Measurements from ENCODE around the gene SUSD3. TPM values are rescaled to one million over a fixed set of nuclear protein-coding genes. Genes with fewer than 3 reads are reported as not detected.

Gene SUSD3
- total RNA-seq, 3 donors from 2014 or later: 7.7 to 9.5 (median 9.4) TPM

DNA sequence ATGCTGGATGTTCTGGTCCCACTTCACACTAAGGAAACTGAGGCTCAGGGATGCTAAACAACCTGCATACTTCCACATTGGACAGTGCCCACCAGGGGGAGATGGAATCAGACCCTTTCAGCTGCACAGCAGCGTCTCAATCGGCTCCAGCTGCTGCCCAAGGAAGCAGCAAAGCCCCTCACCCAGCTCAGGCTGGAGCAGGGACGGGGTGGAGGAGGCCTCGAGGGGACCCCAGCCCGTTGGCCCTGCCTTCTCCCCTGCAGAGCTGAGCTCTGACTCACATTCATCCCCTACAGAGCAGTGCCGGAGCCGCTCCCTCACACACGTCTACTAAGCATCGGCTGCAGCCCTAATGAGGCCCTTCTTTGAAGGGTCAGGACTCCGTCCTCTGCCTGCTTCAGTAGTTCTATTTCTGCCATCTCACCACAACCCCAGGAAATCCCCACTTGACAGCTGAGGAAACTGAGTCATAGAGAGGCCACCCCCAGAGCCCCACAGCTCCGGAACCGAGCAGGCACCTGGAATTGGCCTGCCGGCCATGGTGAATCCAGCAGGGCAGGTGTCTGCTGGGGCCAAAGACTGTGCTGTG, 21.5 kb upstream of the SUSD3 start:
- Mint-ChIP-seq H3K4me3 (no peak overlapping the region), H3K27me3 (ENCODE audit: low read depth) (no peaks in the 10 kb centered on the region), H3K9me3 (no peaks in the 10 kb centered on the region), H3K4me1 (ENCODE audit: low read depth) (peaks cover 48% of the 10 kb centered on the region), H3K36me3 (ENCODE audit: insufficient read depth) (peaks cover 16% of the 10 kb centered on the region)
- ATAC-seq (peak in 1 of 2 donors; percentile 15), DNase-seq (no peak)

DNA sequence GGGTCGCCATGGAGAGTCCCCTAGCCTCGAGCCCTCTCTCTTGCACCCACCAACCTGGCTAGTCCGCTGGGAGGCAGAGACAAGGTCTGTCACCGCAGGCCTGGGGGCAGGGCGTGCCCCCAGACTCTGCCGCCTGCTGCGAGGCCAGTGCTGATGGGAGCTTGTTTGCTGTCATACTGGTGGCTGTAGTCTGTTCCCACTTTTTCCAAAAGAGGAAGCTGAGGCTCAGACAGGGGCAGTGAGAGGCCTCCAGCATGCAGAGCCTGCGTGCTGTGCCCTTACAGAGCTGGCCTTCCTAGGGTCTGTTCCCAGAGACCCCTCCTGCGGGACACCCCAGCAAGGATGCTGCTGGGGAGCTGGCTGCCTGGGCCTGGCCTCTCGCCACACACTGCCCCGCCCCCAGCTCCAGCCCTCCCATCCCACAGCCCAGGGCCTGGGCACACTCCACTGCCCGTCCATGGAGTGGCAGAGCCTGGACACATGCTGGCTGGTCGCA, 21.0 kb upstream of the SUSD3 start:
- Mint-ChIP-seq H3K36me3 (ENCODE audit: insufficient read depth) (peaks cover 10% of the 10 kb centered on the region), H3K27me3 (ENCODE audit: low read depth) (no peaks in the 10 kb centered on the region), H3K4me3 (no peak overlapping the region), H3K9me3 (no peaks in the 10 kb centered on the region), H3K4me1 (ENCODE audit: low read depth) (peaks cover 45% of the 10 kb centered on the region)
- DNase-seq (no peak), ATAC-seq (no peak)

DNA sequence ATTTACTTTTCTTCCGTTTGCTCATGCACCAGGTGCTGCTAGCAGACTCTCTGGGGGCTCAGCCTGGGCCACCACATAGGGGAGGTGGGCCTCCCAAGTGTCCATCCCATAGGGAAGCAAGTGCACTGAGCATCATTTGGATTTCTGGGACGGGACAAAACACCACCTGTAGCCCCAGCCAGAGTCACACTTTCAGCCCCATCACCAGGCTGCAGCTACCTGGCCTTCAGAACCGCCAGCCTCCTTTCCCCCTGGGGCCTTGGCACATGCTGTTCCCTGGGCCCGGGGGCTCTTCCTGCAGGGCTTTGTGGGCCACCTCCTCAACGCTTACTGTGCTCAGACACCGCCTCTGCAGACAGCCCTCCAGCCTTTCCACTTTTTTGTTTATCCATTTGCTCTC, 19.6 kb upstream of the SUSD3 start:
- Mint-ChIP-seq H3K36me3 (ENCODE audit: insufficient read depth) (peaks cover 5% of the 10 kb centered on the region), H3K4me1 (ENCODE audit: low read depth) (peaks cover 49% of the 10 kb centered on the region), H3K27me3 (ENCODE audit: low read depth) (no peaks in the 10 kb centered on the region), H3K9me3 (no peaks in the 10 kb centered on the region), H3K4me3 (no peak overlapping the region)
- ATAC-seq: no peak
- DNase-seq: no peak

DNA sequence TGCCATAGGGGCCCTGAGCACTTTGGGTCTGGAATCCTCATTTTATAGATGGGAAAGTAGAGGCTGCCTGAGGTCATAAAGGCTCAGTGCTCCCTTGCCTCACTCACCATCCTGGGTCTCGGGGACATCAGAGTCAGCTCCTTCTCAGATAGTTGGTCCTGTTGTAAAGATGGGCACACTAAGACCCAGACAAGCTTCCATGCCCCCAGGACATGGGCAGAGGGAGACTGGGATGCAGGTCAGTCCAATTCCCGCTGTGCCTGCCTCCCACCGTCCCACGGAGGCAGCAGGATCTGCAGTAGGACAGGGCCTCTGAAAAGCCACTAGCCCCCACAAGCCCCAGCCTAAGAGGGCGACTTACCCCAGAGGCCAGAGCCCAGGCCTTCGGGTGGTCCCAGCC, 19.0 kb upstream of the SUSD3 start:
- Mint-ChIP-seq H3K4me3 (no peak overlapping the region), H3K9me3 (no peaks in the 10 kb centered on the region), H3K27me3 (ENCODE audit: low read depth) (no peaks in the 10 kb centered on the region), H3K36me3 (ENCODE audit: insufficient read depth) (peaks cover 5% of the 10 kb centered on the region), H3K4me1 (ENCODE audit: low read depth) (peaks cover 50% of the 10 kb centered on the region)
- no peak for ATAC-seq
- no peak for DNase-seq

DNA sequence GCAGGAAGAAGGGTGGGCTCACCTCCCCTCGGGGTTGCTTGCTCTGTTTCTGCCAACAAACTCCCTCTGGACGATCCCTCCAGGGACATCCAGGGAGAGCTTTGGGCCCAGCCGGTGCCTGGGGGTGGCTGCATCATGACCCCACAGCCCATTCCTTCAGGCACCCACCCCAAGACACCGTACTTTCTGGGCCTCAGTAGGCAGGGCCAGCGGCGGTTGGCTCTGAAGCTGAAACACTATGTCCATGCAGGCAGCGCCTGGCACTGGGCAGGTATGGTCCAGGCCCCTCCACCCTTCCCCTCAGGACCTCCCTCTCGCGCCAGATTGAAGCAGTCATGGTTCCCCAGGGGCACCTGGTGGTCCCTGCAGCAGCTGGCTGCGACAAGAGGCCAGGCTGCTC, 18.5 kb upstream of the SUSD3 start:
- ATAC-seq (no peak), DNase-seq (no peak)
- no peak overlapping the region for H3K4me3 Mint-ChIP-seq
- peaks cover 52% of the 10 kb centered on the region for H3K4me1 Mint-ChIP-seq (ENCODE audit: low read depth)
- peaks cover 5% of the 10 kb centered on the region for H3K36me3 Mint-ChIP-seq (ENCODE audit: insufficient read depth)
- no peaks in the 10 kb centered on the region for H3K9me3 Mint-ChIP-seq
- H3K27me3 Mint-ChIP-seq (ENCODE audit: low read depth): no peaks in the 10 kb centered on the region

DNA sequence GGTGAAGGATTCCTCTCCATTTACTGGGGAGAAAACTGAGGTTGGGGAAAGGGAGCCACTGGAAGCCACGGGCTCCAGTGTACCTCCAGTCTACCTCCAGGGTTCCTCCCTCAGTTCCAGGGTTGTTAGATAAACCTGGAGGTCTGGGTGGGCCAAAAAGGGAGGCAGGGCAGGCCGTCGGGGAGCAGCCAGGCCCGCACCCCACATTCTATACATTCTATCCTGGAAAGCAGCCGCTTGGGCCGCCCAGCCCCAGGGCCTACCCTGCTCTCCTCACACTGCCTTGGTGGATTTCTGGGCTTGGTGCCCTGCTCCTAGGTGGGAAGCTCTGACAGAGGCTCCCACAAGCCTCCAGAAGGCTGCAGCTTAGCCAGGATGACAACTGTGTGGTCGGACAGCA, 18.1 kb upstream of the SUSD3 start:
- no peaks in the 10 kb centered on the region for H3K9me3 Mint-ChIP-seq
- ATAC-seq (no peak), DNase-seq (no peak)
- H3K36me3 Mint-ChIP-seq (ENCODE audit: insufficient read depth): peaks cover 5% of the 10 kb centered on the region
- no peaks in the 10 kb centered on the region for H3K27me3 Mint-ChIP-seq (ENCODE audit: low read depth)
- peaks cover 53% of the 10 kb centered on the region for H3K4me1 Mint-ChIP-seq (ENCODE audit: low read depth)
- no peak overlapping the region for H3K4me3 Mint-ChIP-seq

DNA sequence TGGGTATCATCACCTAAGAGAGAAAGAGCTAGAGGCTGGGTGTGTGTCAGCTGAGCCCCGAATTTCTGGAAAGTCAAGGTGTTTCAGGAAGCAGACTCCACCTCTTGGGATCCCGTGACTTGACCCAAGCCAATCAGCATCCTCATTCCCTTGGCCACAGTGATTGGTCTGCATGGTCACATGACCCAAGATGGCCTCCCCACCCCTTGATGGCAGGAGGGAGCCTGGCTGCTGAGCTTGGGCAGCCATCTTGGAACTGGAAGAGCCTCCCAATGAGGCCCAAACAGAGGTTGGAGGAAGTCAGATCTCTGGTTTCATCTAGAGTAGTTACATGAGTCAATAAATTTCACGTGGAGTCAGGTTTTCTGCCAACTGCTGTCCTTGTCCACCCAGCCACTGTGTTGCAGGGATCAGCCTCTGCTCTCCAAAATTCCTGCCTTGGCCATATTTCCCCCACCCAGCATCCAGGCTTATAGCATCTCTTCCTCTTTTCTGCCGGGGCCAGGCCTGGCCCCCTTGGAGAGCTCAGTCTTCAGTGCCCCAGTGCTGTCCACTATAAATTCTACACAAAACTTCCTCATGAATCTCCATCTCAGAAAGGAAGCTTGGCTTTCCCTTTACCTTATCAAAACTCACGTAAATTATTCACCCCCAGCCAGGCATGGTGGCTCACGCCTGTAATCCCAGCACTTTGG, 17.2 kb upstream of the SUSD3 start:
- Mint-ChIP-seq H3K9me3 (no peaks in the 10 kb centered on the region), H3K27me3 (ENCODE audit: low read depth) (no peaks in the 10 kb centered on the region), H3K4me1 (ENCODE audit: low read depth) (peaks cover 53% of the 10 kb centered on the region), H3K4me3 (no peak overlapping the region), H3K36me3 (ENCODE audit: insufficient read depth) (peaks cover 3% of the 10 kb centered on the region)
- ATAC-seq: peak; percentile 30 to 55
- no peak for DNase-seq

DNA sequence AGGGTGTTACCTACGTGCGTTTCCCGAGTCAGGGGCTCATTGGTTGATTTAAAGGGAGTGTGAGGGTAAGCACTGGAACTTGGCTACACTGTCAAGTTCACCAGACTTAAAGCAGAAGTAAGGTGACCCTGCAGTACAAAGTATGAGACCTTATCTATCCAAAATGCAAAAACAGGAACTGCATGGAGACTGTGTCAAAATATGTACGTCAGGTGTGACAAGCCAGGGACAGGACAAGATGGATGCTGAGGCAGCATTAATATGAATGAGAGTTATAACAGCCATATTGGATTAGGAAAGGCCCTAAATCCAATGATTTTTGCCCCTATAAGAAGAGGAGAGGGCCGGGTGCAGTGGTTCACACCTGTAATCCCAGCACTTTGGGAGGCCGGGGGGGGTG, 15.4 kb upstream of the SUSD3 start:
- no peak overlapping the region for H3K4me3 Mint-ChIP-seq
- H3K4me1 Mint-ChIP-seq (ENCODE audit: low read depth): peaks cover 42% of the 10 kb centered on the region
- no peak for ATAC-seq
- H3K27me3 Mint-ChIP-seq (ENCODE audit: low read depth): no peaks in the 10 kb centered on the region
- no peaks in the 10 kb centered on the region for H3K9me3 Mint-ChIP-seq
- DNase-seq: no peak
- H3K36me3 Mint-ChIP-seq (ENCODE audit: insufficient read depth): no peaks in the 10 kb centered on the region

DNA sequence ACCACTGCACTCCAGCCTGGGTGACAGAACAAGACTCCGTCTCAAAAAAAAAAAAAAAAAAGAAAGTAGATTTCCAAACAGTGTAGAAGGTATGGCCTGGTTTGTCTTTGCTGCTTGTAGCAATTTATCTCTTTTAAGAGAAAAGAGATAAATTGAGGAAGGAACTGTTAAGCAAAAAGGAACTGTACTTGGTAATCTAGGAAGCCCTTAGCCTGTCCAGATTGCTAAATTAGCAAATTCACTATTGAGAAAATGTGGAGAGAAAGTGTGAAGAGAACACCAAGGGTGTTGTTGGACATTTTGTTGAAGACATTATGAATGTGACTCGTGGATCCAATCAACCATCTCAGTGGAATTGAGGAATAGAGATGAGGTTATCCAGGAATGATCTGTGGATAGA, 13.0 kb upstream of the SUSD3 start:
- H3K27me3 Mint-ChIP-seq (ENCODE audit: low read depth): no peaks in the 10 kb centered on the region
- ATAC-seq (no peak), DNase-seq (no peak)
- H3K36me3 Mint-ChIP-seq (ENCODE audit: insufficient read depth): no peaks in the 10 kb centered on the region
- H3K4me3 Mint-ChIP-seq: no peak overlapping the region
- H3K9me3 Mint-ChIP-seq: no peaks in the 10 kb centered on the region
- H3K4me1 Mint-ChIP-seq (ENCODE audit: low read depth): peaks cover 38% of the 10 kb centered on the region

DNA sequence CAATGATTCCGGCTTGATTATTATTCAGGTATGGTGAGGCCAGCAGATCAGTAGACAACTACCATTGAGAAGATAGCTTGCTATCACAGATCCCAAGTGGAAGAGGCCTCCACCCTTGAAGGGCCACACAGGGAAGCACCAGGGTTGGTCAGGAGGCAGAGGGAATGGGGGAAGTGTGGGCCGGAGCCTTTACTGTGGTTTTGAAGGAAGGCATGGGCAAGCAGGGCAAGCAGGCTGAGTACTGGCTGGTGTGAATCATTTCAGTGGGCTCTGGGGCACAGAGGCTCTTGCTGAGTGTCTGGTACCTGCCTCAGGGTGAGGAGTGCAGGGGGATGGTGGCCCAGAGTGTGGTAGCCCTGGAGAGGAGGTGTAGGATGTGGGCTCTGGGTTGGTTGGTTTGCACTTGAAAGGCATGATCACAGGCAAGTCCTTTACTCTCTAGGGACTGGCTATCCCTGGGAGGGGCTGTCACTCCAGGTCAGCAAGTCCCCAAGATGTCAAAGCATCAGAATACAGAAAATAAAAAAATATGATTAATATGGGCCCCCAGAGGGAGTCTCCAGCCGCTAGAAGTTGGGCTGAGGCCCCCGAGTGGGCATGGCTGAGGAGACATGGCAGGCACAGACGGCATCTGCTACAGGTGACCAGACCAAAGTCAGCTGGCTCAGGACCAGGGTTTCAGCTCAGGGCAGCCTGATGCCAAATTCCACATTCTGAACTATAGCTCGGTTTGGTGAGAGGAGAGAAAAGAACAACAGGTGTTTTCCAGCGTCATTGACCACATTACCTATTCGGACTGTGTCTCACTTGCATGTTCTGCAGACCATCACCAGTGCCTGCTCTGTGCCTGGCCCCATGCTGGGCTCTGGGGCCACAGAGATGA, 9.7 kb upstream of the SUSD3 start:
- no peak for DNase-seq
- Mint-ChIP-seq H3K4me3 (no peak overlapping the region), H3K4me1 (ENCODE audit: low read depth) (peaks cover 23% of the 10 kb centered on the region), H3K9me3 (no peaks in the 10 kb centered on the region), H3K36me3 (ENCODE audit: insufficient read depth) (no peaks in the 10 kb centered on the region), H3K27me3 (ENCODE audit: low read depth) (no peaks in the 10 kb centered on the region)
- no peak for ATAC-seq

DNA sequence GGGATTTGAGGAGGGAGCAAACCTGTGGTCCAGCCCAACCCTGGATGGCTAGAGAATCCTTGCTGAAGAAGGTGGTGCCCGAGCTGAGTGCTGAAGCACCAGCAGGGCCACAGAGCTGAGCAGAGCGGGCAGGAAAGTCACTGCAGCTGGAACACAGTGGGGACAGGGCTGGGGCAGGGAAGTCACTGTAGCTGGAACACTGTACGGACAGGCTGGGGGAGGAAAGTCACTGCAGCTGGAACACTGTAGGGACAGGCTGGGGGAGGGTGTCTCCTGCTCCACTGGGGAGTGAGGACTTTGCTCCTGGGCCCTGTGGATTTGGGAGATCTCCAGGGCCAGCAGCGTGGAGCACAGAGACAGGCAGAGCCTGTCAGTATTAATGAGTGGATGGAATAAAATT, 9.0 kb upstream of the SUSD3 start:
- no peak for DNase-seq
- H3K4me3 Mint-ChIP-seq: no peak overlapping the region
- H3K9me3 Mint-ChIP-seq: no peaks in the 10 kb centered on the region
- H3K27me3 Mint-ChIP-seq (ENCODE audit: low read depth): no peaks in the 10 kb centered on the region
- H3K4me1 Mint-ChIP-seq (ENCODE audit: low read depth): peaks cover 21% of the 10 kb centered on the region
- no peak for ATAC-seq
- no peaks in the 10 kb centered on the region for H3K36me3 Mint-ChIP-seq (ENCODE audit: insufficient read depth)

DNA sequence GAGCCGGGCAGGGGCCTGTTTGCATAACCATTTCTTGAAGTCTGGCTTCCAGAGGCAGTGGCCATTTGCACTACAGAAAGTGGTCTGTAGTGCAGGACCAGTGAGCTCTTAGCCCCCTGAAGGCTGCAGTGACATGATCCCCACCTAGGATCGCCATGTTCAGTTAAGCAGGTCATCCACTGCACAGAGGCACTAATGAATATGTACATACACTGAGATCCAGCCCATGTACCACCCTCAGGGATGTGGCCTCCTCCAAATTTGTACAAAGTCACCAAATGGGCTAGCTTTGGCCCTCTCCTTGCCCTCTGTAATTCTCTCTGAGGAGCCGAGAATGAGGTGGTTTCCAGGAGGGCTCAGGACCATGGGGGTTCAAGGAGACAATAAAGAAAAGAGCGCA, 8.3 kb upstream of the SUSD3 start:
- Mint-ChIP-seq H3K9me3 (no peaks in the 10 kb centered on the region), H3K4me3 (no peak overlapping the region)

DNA sequence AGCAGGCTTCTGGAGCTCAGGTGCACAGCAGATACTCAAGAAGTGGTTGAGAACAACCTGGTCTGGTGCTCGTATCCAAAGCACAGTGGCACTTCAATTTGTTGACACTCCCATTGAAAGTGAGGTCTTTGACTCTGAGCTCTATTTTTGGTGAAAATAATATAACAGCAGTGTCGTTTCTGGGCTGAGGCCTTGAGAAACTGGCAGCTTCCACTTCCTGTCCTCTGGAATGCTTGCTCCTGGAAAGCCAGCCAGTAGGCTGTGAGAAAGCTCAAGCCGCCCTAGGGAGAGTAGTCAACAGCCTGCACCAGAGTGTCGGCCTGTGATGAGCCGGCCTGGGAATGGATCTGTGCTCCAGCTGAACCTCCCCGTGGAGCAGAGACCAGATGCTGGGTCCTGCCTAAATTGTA, 6.8 kb upstream of the SUSD3 start:
- H3K4me1 Mint-ChIP-seq (ENCODE audit: low read depth): peaks cover 23% of the 10 kb centered on the region
- H3K36me3 Mint-ChIP-seq (ENCODE audit: insufficient read depth): no peaks in the 10 kb centered on the region
- DNase-seq (no peak), ATAC-seq (no peak)
- no peaks in the 10 kb centered on the region for H3K9me3 Mint-ChIP-seq
- no peaks in the 10 kb centered on the region for H3K27me3 Mint-ChIP-seq (ENCODE audit: low read depth)
- H3K4me3 Mint-ChIP-seq: no peak overlapping the region

More for the DNA sequence above, 8.3 kb upstream of the SUSD3 start:
- Mint-ChIP-seq H3K4me1 (ENCODE audit: low read depth) (peaks cover 22% of the 10 kb centered on the region), H3K36me3 (ENCODE audit: insufficient read depth) (no peaks in the 10 kb centered on the region), H3K27me3 (ENCODE audit: low read depth) (no peaks in the 10 kb centered on the region)
- no peak for ATAC-seq
- DNase-seq: no peak

DNA sequence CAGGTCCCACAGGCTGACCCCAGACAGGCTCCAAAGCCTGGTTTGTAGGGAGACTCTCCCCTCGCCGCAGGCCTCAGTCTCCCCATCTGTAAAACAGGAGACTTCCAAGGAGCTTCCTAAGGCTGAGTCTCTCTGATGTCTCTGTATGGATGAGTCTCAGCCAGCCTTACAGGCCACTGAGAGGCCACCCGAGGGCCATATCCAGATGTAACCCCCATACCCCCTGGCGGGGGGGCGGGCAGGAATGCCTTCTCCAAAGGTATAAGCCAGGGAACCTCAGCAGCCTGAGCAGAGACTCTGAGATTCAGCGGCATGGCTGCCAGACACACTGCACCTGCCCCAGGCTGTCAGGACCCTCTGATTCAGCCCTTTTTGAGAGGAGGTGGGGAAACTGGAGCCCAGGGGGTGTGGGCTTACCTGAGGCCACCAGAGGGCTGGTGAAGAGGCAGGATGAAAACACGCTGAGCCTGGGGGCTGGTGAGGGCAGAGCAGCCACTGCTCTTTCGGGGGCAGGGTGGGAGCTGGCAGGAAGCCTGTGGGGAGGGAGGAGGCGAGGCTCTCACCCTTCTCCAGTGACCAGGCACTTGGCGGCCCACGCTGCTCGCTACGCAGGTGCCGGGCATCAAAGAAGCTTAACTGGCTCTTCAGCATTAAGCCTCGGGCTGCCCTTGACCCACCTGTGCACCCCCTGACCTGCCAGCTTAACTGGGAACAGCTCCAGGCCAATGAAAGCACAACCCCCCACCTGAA, 5.5 kb upstream of the SUSD3 start:
- Mint-ChIP-seq H3K9me3 (no peaks in the 10 kb centered on the region), H3K36me3 (ENCODE audit: insufficient read depth) (no peaks in the 10 kb centered on the region), H3K4me1 (ENCODE audit: low read depth) (peaks cover 29% of the 10 kb centered on the region), H3K27me3 (ENCODE audit: low read depth) (no peaks in the 10 kb centered on the region), H3K4me3 (no peak overlapping the region)
- peak in 1 of 2 donors; percentile 44 for ATAC-seq
- no peak for DNase-seq
